ENCODE results near the gene S100PBP. TPM values are rescaled to one million over a fixed set of nuclear protein-coding genes. Genes with fewer than 3 reads are reported as not detected.

The S100PBP gene
- total and polyA plus RNA-seq, 9 of the 15 experiments (the other 6 are each of a cell fraction or from before 2014, with no cell fraction given): 22.9 to 60.2 (median 32.9) TPM

DNA sequence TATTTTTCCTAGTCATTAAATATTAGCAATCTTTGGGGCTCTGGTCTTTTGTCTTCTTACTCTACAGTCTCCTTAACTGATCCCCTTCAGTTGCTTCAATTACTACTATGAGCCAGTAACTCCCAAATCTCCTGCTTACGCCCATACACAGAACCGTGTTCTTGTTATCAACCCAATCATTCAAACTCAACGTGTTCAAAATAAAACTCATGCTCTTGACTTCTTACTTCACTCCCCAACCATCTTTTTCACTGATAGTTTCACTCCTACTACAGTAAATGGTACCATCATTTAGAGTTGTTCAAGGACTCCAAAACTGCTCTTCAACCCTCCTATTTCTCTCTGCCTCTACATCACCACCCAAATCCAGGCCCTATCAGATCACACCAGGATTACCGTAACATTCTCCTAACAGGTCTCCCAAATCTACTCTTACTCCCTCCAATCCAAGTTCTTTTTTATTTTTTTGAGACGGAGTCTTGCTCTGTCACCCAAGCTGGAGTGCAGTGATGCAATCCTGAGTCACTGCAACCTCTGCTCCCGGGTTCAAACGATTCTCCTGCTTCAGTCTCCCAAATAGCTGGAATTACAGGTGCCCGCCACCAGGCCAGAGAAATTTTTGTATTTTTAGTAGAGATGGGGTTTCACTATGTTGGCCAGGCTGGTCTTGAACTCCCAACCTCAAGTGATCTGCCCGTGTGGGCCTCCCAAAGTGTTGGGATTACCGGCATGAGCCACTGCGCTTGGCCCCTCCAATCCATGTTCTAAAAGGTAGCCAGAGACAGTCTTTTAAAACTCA lies 3.3 kb upstream of the S100PBP start (continued):
- TF ChIP-seq, protein P1, sequence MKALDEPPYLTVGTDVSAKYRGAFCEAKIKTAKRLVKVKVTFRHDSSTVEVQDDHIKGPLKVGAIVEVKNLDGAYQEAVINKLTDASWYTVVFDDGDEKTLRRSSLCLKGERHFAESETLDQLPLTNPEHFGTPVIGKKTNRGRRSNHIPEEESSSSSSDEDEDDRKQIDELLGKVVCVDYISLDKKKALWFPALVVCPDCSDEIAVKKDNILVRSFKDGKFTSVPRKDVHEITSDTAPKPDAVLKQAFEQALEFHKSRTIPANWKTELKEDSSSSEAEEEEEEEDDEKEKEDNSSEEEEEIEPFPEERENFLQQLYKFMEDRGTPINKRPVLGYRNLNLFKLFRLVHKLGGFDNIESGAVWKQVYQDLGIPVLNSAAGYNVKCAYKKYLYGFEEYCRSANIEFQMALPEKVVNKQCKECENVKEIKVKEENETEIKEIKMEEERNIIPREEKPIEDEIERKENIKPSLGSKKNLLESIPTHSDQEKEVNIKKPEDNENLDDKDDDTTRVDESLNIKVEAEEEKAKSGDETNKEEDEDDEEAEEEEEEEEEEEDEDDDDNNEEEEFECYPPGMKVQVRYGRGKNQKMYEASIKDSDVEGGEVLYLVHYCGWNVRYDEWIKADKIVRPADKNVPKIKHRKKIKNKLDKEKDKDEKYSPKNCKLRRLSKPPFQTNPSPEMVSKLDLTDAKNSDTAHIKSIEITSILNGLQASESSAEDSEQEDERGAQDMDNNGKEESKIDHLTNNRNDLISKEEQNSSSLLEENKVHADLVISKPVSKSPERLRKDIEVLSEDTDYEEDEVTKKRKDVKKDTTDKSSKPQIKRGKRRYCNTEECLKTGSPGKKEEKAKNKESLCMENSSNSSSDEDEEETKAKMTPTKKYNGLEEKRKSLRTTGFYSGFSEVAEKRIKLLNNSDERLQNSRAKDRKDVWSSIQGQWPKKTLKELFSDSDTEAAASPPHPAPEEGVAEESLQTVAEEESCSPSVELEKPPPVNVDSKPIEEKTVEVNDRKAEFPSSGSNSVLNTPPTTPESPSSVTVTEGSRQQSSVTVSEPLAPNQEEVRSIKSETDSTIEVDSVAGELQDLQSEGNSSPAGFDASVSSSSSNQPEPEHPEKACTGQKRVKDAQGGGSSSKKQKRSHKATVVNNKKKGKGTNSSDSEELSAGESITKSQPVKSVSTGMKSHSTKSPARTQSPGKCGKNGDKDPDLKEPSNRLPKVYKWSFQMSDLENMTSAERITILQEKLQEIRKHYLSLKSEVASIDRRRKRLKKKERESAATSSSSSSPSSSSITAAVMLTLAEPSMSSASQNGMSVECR (CRISPR knock-in tag; IDR thresholded peaks at IDR 0.05): peak; percentile 53
- TF ChIP-seq ZNF707 (CRISPR knock-in tag; conservative IDR thresholded peaks at IDR 0.05) (no peak), CBX3 (IDR thresholded peaks at IDR 0.05; ENCODE audit: borderline replicate concordance in 1 of 2, low read length in 2 of 2) (no peak), PML (IDR thresholded peaks at IDR 0.05; ENCODE audit: low read length) (no peak; the same call in 1 of the 2 replicates), MTA3 (IDR thresholded peaks at IDR 0.05; ENCODE audit: borderline replicate concordance) (peak; percentile 28; the same call in 1 of the 2 replicates), XRCC5 (IDR thresholded peaks at IDR 0.05; ENCODE audit: low read depth, low read length) (no peak)
- TF ChIP-seq, protein P2, sequence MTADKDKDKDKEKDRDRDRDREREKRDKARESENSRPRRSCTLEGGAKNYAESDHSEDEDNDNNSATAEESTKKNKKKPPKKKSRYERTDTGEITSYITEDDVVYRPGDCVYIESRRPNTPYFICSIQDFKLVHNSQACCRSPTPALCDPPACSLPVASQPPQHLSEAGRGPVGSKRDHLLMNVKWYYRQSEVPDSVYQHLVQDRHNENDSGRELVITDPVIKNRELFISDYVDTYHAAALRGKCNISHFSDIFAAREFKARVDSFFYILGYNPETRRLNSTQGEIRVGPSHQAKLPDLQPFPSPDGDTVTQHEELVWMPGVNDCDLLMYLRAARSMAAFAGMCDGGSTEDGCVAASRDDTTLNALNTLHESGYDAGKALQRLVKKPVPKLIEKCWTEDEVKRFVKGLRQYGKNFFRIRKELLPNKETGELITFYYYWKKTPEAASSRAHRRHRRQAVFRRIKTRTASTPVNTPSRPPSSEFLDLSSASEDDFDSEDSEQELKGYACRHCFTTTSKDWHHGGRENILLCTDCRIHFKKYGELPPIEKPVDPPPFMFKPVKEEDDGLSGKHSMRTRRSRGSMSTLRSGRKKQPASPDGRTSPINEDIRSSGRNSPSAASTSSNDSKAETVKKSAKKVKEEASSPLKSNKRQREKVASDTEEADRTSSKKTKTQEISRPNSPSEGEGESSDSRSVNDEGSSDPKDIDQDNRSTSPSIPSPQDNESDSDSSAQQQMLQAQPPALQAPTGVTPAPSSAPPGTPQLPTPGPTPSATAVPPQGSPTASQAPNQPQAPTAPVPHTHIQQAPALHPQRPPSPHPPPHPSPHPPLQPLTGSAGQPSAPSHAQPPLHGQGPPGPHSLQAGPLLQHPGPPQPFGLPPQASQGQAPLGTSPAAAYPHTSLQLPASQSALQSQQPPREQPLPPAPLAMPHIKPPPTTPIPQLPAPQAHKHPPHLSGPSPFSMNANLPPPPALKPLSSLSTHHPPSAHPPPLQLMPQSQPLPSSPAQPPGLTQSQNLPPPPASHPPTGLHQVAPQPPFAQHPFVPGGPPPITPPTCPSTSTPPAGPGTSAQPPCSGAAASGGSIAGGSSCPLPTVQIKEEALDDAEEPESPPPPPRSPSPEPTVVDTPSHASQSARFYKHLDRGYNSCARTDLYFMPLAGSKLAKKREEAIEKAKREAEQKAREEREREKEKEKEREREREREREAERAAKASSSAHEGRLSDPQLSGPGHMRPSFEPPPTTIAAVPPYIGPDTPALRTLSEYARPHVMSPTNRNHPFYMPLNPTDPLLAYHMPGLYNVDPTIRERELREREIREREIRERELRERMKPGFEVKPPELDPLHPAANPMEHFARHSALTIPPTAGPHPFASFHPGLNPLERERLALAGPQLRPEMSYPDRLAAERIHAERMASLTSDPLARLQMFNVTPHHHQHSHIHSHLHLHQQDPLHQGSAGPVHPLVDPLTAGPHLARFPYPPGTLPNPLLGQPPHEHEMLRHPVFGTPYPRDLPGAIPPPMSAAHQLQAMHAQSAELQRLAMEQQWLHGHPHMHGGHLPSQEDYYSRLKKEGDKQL (CRISPR knock-in tag; IDR thresholded peaks at IDR 0.05; ENCODE audit: borderline replicate concordance): no peak
- TF ChIP-seq, protein P3, sequence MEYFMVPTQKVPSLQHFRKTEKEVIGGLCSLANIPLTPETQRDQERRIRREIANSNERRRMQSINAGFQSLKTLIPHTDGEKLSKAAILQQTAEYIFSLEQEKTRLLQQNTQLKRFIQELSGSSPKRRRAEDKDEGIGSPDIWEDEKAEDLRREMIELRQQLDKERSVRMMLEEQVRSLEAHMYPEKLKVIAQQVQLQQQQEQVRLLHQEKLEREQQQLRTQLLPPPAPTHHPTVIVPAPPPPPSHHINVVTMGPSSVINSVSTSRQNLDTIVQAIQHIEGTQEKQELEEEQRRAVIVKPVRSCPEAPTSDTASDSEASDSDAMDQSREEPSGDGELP (CRISPR knock-in tag; IDR thresholded peaks at IDR 0.05; ENCODE audit: borderline replicate concordance): no peak
- TF ChIP-seq, protein P4, sequence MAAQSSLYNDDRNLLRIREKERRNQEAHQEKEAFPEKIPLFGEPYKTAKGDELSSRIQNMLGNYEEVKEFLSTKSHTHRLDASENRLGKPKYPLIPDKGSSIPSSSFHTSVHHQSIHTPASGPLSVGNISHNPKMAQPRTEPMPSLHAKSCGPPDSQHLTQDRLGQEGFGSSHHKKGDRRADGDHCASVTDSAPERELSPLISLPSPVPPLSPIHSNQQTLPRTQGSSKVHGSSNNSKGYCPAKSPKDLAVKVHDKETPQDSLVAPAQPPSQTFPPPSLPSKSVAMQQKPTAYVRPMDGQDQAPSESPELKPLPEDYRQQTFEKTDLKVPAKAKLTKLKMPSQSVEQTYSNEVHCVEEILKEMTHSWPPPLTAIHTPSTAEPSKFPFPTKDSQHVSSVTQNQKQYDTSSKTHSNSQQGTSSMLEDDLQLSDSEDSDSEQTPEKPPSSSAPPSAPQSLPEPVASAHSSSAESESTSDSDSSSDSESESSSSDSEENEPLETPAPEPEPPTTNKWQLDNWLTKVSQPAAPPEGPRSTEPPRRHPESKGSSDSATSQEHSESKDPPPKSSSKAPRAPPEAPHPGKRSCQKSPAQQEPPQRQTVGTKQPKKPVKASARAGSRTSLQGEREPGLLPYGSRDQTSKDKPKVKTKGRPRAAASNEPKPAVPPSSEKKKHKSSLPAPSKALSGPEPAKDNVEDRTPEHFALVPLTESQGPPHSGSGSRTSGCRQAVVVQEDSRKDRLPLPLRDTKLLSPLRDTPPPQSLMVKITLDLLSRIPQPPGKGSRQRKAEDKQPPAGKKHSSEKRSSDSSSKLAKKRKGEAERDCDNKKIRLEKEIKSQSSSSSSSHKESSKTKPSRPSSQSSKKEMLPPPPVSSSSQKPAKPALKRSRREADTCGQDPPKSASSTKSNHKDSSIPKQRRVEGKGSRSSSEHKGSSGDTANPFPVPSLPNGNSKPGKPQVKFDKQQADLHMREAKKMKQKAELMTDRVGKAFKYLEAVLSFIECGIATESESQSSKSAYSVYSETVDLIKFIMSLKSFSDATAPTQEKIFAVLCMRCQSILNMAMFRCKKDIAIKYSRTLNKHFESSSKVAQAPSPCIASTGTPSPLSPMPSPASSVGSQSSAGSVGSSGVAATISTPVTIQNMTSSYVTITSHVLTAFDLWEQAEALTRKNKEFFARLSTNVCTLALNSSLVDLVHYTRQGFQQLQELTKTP (IDR thresholded peaks at IDR 0.05; ENCODE audit: low read depth in 1 of 2, partially characterized antibody in 2 of 2): peak; percentile 30 to 88

All from K562 (cell line).